ENCODE data around the gene TMEM222.

Gene TMEM222

DNA sequence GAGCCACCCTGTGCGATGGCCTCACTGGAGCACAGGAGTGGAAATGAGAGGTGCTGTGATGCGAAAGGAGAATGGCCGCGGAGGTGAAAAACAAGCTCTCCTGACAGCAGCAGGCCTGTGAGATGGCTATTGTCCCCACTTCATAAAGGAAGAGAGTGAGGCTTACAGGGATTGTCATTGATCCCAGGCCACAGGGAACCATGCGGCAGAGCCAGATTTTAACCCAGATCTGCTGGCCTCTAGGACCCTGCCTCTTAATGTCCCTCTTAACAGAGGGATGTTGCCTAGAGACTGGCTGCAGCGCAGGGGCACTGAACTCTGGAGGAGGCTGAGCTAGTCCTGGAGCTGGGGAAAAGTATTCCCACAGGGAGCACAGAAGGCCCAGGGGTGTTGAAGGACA, 16.8 kb downstream of the TMEM222 start:
- in situ Hi-C loops (cut with MboI; ENCODE audit: low sequenced_read_pairs): no loop called here

GRCh38 chr1:27339213-27339612, 17.2 kb downstream of the TMEM222 start:
- in situ Hi-C loops (cut with MboI; ENCODE audit: low sequenced_read_pairs): no loop called here

GRCh38 chr1:27341525-27342252, 19.7 kb downstream of the TMEM222 start, which contains the start of gene SYTL1:
Gene SYTL1 (plus strand): TSS chr1:27342022. CDS start chr1:27345335, 3,313 bp downstream.
- in situ Hi-C loops (cut with MboI; ENCODE audit: low sequenced_read_pairs): no loop called here

DNA sequence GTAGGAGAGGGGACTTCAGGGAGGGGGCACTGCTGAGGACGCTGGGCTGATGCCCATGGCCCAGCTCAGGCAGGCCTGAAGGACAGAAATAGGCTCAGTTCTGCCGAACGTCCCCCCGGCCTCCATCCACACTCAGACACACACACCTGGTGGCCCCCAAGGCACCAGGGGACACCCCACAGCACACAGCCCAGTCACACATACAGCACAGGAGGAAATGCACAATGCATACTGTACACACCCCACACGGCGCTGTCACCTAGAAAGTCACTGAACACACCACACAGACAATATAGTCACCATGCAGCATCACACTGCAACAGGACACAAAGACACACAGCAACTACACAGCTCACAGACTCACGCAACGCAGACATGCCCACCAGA, 20.4 kb downstream of the TMEM222 start:
- in situ Hi-C loops (cut with MboI; ENCODE audit: low sequenced_read_pairs): no loop called here

DNA sequence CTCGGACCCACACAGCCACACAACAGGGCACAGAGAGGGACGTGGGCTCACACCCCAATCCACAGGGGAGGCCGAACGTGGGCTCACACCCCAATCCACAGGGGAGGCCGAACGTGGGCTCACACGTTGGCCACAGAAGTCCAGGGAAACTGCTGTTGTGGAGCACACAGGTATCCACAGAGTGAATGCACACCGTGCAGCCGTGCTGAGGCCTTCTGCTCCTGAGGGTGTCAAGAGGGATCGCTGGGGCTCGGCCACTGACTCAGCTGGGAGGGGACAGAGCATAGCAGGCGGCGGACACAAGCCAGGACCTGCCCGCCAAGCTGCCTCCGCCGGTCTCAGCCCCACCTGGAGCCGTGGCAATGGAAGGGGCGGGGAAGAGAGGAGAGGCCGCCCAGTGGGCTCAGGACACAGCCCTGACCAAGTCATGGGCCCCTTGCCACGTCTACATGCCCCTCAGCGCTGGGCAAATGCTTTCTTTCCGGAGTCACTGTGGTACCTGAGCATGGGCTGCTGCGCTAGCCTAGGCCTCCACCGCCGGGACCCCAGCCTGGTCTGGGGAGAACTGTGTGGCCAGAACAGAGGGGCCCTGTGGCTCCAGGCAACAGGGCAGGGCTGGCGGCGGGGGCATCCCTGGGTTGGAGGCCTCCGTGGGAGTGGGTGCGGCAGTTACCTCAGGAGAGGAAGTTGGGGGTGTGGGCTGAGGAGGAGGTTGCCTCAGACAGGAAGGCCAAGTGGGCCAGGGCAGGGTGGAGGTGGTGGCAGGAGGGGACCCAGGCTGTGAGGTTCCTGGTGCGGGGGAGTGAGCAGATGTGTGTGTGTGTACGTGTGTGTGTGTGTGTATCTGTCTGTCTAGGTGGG, 21.0 kb downstream of the TMEM222 start:
- in situ Hi-C loops (cut with MboI; ENCODE audit: low sequenced_read_pairs): no loop called here

GRCh38 chr1:27343639-27344025, 21.7 kb downstream of the TMEM222 start:
- in situ Hi-C loops (cut with MboI; ENCODE audit: low sequenced_read_pairs): no loop called here

DNA sequence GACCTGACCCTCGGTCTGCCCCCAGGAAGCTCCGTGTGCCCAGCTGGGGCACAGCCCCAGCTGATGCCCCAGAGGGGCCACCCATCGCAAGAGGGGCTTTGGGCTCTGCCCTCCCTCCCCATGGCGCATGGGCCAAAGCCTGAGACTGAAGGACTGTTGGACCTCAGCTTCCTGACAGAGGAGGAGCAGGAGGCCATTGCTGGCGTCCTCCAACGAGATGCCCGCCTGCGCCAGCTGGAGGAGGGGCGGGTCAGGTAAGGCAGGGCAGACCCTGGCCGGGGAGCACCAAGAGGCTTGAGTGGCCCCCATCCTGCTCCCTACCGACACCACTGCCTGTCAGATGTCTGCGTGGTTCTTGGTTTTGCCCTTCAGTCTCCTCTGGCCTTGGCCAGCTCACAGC, 23.3 kb downstream of the TMEM222 start:
- in situ Hi-C loops (cut with MboI; ENCODE audit: low sequenced_read_pairs): no loop called here

GRCh38 chr1:27346357-27346756, 24.4 kb downstream of the TMEM222 start:
- in situ Hi-C loops (cut with MboI; ENCODE audit: low sequenced_read_pairs): no loop called here

- in situ Hi-C loops (cut with MboI; ENCODE audit: low sequenced_read_pairs): no loop called here
Observed at GRCh38 chr1:27346991-27347624, 25.1 kb downstream of the TMEM222 start.

DNA sequence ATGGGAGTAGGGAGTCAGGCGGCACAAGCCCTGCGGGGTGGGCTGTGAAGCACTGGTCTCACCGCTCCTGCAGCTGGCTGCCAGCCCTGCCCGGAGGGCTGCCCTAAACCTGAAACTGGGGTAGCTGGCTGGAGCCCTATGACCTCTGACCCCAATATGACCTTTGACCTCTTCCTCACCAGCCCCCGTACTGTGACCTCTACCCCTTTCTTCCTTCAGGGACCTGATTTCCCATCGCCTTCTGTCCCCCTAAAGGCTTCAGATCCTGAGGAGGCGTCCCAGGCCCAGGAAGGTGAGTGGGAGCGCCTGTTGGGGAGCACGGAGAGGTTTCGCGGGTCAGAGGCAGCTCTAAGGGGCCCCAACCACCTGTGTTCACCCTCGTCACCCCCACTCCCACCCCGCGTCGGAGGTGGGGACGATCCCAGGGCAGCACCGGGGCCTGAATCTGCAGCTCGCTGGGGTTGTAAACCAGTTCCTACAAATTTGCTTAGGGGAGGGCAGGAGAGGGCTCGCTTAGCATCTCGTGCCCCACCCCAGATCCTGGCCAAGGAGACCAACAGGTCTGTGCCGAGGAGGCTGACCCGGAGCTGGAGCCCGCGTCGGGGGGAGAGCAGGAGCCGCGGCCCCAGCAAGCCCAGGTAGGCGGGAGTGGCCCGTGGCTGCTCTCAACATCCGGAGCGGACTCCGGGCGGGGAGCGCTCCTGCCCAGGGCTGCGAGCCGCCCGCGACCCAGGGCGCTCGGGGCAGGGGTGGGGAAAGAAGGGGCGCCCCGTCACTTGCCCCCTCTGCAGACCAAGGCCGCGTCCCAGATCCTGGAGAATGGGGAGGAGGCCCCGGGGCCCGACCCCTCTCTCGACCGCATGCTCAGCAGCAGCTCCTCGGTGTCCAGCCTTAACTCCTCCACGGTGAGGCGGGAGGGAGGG, 27.2 kb downstream of the TMEM222 start:
- in situ Hi-C loops (cut with MboI; ENCODE audit: low sequenced_read_pairs): no loop called here

DNA sequence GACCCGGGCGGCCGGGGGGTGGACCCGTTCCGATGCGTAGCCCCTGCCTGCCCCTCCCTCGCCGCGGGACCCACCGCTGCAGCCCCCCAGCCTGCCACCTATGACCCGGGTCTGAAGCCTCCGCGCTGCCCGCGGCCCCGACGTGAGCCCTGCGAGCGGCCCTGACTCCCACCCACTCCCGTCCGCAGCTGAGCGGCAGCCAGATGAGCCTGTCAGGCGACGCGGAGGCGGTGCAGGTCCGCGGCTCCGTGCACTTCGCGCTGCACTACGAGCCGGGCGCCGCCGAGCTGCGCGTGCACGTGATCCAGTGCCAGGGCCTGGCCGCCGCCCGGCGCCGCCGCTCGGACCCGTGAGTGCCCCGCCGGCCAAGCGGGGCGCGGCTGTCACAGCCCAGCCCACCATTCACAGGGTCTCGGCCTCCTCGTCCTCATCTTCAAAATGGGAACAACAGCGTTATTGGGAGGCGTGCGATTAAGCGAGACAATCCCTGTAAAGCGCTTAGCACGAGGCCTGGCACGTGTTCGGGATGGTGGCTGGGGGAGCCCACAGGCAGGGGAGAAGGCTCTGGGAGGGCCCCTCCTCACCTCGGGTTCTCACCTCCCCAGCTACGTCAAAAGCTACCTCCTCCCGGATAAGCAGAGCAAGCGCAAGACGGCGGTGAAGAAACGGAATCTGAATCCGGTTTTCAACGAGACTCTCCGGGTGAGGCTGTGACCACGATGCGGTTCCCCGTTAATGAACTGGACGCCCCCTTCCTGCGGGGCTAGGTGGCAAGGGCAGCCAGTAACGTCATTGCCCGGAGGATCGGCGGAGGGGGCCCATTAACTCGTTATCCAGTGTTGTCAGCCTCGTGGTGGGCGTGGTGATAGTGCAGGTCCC, 28.1 kb downstream of the TMEM222 start:
- in situ Hi-C loops (cut with MboI; ENCODE audit: low sequenced_read_pairs): no loop called here

DNA sequence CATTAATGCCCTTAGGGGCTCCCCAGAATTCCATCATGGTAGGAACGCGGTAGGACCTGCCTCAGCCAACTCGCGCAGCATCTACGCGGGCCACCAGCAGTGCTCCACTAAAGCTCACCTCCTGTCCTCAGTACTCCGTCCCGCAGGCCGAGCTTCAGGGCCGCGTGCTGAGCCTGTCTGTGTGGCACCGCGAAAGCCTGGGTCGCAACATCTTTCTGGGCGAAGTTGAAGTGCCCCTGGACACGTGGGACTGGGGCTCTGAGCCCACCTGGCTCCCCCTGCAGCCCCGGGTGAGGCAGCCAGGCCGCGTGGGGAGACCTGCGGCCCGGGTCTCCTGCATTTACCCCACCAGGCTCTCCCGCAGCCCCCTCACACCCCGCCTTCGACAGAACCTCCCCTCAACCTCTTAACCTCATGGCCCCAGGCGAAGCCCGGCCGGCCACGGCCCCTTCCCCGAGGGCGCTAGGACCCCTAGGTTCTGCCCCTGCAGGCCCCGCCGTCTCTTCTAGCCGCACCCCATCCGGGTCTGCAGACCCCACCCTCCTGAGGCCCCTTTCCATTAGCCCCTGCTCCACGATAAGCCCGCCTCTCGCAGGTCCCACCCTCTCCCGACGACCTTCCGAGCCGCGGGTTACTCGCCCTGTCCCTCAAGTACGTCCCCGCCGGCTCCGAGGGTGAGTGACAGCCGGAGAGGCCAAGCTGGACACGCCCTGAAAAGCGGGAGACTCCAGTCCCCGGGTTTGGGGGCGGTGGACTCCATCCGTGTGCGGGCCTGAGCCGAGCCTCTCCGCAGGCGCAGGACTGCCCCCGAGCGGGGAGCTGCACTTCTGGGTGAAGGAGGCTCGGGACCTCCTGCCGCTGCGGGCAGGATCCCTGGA, 28.9 kb downstream of the TMEM222 start:
- in situ Hi-C loops (cut with MboI; ENCODE audit: low sequenced_read_pairs): no loop called here

DNA sequence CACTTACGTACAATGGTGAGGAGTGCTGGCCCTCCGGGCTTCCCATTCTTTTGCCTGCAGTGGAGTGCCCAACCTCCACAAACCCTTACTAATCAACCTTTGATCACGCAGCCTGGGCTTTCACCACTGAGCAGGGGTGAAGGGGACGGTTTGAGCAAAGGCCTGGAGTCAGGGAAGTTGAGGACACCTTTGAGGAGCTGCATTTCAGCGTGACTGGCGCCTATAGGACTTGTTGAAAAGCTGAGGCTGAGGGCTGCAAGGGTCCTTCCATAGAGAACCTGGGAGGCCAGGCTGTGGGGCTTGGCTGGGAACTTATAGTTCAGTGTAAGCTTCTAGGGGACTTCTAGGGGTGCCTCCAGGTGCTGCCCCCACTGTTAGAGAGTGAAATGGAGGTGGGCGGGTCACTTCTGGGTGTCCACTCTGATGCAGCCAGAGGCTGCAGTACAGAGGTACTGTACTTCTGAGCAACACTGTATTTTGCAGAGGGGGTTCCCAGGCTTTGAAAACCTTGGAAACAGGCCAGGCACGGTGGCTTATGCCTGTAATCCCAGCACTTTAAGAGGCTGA, 29.7 kb downstream of the TMEM222 start:
- in situ Hi-C loops (cut with MboI; ENCODE audit: low sequenced_read_pairs): no loop called here

DNA sequence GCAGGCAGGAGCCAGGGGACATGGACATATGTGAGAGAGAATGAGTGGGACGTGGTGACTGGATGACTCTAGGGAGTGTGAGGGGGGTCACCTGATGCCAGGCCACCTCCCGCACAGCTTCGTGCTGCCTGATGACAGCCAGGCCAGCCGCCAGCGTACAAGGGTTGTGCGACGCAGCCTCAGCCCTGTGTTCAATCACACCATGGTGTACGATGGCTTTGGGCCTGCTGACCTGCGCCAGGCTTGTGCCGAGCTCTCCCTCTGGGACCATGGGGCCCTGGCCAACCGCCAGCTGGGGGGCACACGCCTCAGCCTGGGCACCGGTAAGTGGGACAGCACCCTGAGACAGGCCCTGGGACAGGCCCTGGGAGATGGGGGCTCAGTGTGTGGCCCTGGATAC, 31.2 kb downstream of the TMEM222 start:
- in situ Hi-C loops (cut with MboI; ENCODE audit: low sequenced_read_pairs): no loop called here

DNA sequence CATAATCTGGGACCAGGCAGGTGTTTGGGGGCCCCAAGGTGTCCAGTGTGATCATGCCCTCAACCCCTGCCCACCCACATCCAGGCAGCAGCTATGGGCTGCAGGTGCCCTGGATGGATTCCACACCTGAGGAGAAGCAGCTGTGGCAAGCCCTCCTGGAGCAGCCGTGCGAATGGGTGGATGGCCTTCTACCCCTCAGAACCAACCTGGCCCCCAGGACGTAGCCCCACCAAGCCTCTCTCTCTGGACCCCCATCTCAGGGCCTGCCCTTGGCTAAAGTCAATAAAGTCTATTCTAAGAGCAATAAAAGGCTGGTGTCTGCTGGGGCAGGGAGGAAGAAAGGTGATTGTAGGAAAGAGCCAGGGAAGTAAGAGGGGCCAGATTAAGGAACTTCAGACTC, 31.7 kb downstream of the TMEM222 start:
- in situ Hi-C loops (cut with MboI; ENCODE audit: low sequenced_read_pairs): no loop called here

DNA sequence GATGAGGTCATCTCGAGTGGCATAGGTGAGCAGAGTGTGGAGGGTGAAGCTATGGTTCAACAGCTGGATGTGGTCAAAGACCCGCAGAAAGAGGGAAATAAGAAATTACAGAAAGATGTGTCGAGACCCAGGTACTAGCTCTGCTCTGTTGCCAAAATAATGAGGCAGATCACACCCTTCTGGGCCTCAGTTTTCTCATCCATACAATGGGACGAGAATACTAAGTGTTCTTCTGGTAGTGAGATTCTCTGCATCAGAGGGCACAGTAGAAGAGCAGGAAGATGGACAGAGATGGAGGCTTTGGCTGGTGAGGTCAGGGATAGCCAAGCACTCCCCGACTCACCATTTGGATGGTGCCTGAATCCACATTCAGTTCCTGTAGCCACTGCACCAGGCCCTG, 33.7 kb downstream of the TMEM222 start:
- in situ Hi-C loops (cut with MboI; ENCODE audit: low sequenced_read_pairs): no loop called here

GRCh38 chr1:27356277-27356618, 34.3 kb downstream of the TMEM222 start:
- in situ Hi-C loops (cut with MboI; ENCODE audit: low sequenced_read_pairs): no loop called here

DNA sequence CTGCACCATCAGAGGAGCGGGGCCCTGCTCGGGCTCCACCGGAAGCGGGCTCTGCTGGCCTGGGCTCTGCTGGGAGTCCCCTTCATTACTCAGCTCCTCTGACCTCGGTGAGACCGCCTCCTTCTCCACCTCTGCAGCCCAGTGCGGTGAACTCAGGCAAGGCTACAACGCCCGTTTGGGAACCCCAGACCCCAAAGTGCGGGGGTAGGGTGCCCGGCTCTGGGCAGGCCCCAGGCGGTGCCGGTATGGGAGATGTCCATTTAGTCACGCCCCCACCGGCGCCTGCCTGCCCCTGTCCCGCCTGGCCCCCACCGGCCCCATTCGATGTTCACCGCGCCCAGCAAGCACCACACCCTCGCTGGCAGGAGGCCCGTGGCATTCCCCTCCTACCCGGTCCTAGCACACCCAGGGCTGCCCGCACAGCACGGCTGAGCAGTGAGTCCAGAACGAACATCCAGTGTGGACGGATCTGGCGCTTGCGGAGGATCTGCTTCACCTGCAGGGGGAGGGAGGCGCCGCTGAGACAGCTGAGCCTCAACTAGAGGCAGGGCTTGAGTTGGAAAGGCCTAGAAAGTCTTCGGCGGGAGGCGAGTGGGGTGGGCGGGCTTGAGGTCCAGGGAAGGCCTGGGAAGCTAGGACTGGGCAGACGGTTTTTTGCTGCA, 34.8 kb downstream of the TMEM222 start:
- in situ Hi-C loops (cut with MboI; ENCODE audit: low sequenced_read_pairs): no loop called here
